Measurements from ENCODE around the gene CCT8. TPM values are rescaled to one million over a fixed set of nuclear protein-coding genes. Genes with fewer than 3 reads are reported as not detected.

CCT8 gene
- 100 to 1,000 TPM; 482 to 515 TPM for total RNA-seq

DNA sequence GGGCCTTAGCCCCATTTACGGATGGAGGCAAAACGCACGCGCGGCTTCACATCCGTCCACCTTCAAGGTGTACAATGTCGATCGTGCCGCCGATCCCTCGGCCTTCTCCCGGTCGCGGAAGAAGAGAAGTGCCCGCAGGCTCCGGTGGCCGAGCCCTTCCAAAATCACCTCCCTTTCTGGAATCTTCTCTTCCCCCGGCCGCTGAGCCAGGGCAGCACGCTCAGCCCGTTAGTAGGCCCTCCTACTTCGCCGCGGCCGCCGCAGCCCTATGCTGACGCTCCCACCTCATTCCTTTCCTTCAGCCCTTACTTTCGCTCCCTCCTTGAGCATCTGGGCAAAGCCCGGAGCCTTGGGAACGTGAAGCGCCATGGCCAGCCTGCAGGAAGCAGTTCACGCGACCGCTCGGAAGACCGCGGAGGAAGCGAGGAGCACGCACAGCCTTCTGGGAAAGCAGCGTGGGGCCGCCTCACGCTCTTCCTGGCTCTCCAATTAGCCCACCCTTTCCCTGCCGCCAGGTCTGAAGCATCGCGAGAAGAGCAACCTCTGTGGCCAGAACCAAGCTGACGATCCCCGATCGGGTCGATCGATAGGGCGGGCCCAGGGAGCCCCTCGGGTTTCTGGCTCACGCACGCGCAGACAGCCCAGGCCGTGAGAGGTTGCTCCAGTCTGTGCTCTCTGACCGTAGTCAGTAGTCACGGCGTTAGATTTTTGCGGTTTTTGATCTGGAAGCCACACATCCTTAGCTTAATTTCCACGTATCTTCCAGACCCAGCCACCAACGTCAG is at the start of gene CCT8:
CCT8 (minus strand) TSS at position 427 of the 785 bp plus-strand sequence; CDS start at position 369, 58 bp downstream.
- Mint-ChIP-seq H3K36me3 (ENCODE audit: low read depth) (peaks cover 30% of the 10 kb centered on the region), H3K27me3 (ENCODE audit: low read depth) (no peaks in the 10 kb centered on the region), H3K4me1 (ENCODE audit: low read depth) (peaks cover 46% of the 10 kb centered on the region), H3K4me3 (peak within 1 kb of the TSS; percentile 94), H3K27ac (peak within 1 kb of the TSS; percentile 95), H3K9me3 (no peaks in the 10 kb centered on the region)
- DNase-seq = peak; percentile 99
- CTCF ChIA-PET = interaction anchor here (0.7 to 1.6 kb wide), 4 partner anchors 10 to 299 kb away, joined by 3 to 6 read pairs (median 3); partner anchors contain the start of gene USP16
- intact Hi-C loops (cut with micrococcal nuclease) = loop anchor here (1.0 kb wide), 9 partner anchors 49 to 361 kb away; partner anchors contain the start of genes BACH1, RWDD2B and USP16

DNA sequence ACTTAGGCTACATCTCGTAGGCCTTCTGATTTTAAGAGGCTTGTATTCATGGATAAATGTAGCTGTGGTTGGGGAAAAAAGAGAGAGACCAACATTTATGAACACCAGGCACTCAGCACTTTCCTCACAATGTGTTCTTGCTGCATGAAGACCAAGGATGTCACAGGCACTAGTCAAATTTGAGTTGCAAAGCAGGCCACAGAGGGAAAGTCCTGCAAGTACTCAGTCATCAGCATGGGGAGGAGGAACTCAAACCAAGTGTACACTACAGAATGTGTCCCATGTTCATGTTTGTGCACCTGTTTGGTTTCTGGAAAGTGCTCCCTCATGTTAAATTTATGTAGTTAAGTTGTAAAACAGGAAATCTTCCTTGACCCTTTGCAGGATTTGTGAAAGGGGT is 48.3 kb upstream of the CCT8 start:
- no peaks in the 10 kb centered on the region for H3K4me1 Mint-ChIP-seq (ENCODE audit: low read depth)

DNA sequence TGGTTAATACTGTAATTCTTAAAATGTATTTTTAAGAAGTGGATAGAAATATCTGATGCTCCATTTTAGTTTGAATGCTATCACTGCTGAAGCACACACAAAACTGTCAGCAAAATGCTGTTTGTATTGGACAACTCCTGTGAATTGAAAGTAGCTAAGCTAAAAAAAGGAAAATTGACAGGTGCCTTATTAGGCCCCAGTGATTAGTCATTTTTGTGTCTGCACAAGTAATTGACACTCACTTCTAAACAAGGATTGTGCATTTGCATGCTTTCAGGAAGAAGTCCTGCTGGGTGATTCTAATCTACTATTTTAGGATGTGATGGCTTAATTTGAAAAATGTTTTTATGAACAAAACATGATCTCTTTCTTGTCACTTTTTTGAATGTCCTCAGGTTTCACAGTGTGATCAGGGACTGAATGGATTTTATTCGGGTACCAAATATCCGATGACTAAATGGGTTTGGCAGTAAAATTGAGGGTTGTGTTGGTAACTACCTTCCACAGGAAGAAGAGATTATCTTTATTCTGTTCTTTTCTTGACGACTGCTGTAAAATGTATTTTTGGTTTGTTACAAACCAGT is 44.0 kb upstream of the CCT8 start:
- H3K27ac Mint-ChIP-seq = no peak overlapping the region
- no peak for DNase-seq
- no peaks in the 10 kb centered on the region for H3K36me3 Mint-ChIP-seq (ENCODE audit: low read depth)
- H3K27me3 Mint-ChIP-seq (ENCODE audit: low read depth) = no peaks in the 10 kb centered on the region
- CTCF ChIA-PET = no interaction called here
- H3K9me3 Mint-ChIP-seq = no peaks in the 10 kb centered on the region
- no peaks in the 10 kb centered on the region for H3K4me1 Mint-ChIP-seq (ENCODE audit: low read depth)
- intact Hi-C loops (cut with micrococcal nuclease) = no loop called here
- no peak overlapping the region for H3K4me3 Mint-ChIP-seq

More for the DNA sequence above, 48.3 kb upstream of the CCT8 start:
- Mint-ChIP-seq H3K27me3 (ENCODE audit: low read depth) (no peaks in the 10 kb centered on the region), H3K4me3 (no peak overlapping the region), H3K36me3 (ENCODE audit: low read depth) (peaks cover 2% of the 10 kb centered on the region), H3K27ac (no peak overlapping the region), H3K9me3 (no peaks in the 10 kb centered on the region)
- DNase-seq = no peak
- intact Hi-C loops (cut with micrococcal nuclease) = no loop called here
- CTCF ChIA-PET = interaction anchor here (0.7 kb wide), 1 partner anchor 501 kb away, joined by 3 read pairs; no protein-coding TSS in a partner anchor

GRCh38 chr21:29115899-29116298 is 42.5 kb upstream of the CCT8 start:
- CTCF ChIA-PET = interaction anchor here (0.5 to 1.5 kb wide), 3 partner anchors 30 to 260 kb away, joined by 3 to 7 read pairs (median 3); no protein-coding TSS in a partner anchor
- intact Hi-C loops (cut with micrococcal nuclease) = no loop called here
- no peaks in the 10 kb centered on the region for H3K27me3 Mint-ChIP-seq (ENCODE audit: low read depth)
- no peaks in the 10 kb centered on the region for H3K9me3 Mint-ChIP-seq
- no peak overlapping the region for H3K27ac Mint-ChIP-seq
- no peaks in the 10 kb centered on the region for H3K4me1 Mint-ChIP-seq (ENCODE audit: low read depth)
- no peak for DNase-seq
- H3K36me3 Mint-ChIP-seq (ENCODE audit: low read depth) = no peaks in the 10 kb centered on the region
- H3K4me3 Mint-ChIP-seq = no peak overlapping the region

DNA sequence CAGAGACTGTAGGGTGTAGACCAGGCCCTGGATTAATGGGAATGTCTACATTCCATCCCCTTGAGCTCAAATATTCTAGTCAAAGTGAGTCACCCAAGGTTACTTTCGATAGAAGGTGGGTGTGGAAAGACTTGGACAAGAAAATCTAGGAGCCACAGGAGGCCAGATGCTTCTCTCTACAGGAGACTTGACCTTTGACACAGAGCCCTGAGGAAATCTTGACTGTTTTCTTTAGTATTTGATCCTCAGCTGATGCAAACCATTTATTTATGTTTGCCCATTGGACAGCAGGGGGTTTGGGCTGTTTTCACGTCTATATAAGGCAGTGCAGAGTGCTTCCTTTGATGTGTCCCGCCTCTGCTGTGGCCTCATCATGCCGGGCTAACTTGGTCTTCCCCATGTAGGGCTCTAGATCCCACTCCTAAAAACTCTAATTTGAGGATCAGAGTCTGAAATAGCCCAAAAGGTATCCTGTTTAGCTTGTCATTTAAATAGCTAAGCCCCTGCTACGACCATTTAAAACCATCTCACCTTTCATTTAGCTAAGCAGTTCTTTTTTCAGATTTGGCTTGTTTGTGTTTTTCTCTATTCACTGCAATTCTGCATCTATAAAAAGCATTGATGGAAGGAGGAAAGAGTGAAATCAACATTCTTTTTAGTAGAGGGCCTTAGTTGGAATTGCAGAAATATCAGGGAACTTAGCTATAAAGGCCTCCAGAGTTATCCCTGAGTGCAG is 41.5 kb upstream of the CCT8 start:
- Mint-ChIP-seq H3K36me3 (ENCODE audit: low read depth) (peaks cover 4% of the 10 kb centered on the region), H3K4me3 (no peak overlapping the region), H3K9me3 (no peaks in the 10 kb centered on the region), H3K27me3 (ENCODE audit: low read depth) (no peaks in the 10 kb centered on the region), H3K4me1 (ENCODE audit: low read depth) (no peaks in the 10 kb centered on the region), H3K27ac (no peak overlapping the region)
- DNase-seq = no peak
- CTCF ChIA-PET = interaction anchor here (1.5 kb wide), 2 partner anchors 10 to 261 kb away, joined by 5 to 7 read pairs; no protein-coding TSS in a partner anchor
- intact Hi-C loops (cut with micrococcal nuclease) = no loop called here

DNA sequence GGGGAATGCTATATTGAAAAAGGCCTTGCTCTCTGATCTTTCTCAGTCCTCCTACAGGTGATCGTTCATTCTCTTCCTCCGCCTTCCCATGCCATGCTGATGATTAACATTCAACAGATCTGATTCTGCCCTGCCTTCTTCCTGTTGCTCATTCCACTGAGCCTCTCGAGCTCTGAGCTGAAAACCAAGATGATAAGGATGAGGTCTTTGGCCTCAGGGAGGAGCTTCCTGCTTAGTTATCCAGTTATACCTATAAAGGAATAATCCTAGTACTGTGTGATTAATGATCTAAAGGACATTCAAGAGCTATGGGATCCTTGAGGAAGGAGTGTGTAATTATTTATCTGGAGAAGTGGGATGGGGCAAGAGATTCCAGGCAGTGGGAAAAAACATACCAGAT is 31.8 kb upstream of the CCT8 start:
- Mint-ChIP-seq H3K36me3 (ENCODE audit: low read depth) (peaks cover 3% of the 10 kb centered on the region), H3K9me3 (no peaks in the 10 kb centered on the region), H3K4me1 (ENCODE audit: low read depth) (no peaks in the 10 kb centered on the region), H3K4me3 (no peak overlapping the region), H3K27ac (no peak overlapping the region), H3K27me3 (ENCODE audit: low read depth) (no peaks in the 10 kb centered on the region)
- CTCF ChIA-PET = interaction anchor here (0.7 to 1.4 kb wide), 6 partner anchors 8 to 255 kb away, joined by 3 to 5 read pairs (median 4); no protein-coding TSS in a partner anchor
- intact Hi-C loops (cut with micrococcal nuclease) = no loop called here
- DNase-seq = no peak

DNA sequence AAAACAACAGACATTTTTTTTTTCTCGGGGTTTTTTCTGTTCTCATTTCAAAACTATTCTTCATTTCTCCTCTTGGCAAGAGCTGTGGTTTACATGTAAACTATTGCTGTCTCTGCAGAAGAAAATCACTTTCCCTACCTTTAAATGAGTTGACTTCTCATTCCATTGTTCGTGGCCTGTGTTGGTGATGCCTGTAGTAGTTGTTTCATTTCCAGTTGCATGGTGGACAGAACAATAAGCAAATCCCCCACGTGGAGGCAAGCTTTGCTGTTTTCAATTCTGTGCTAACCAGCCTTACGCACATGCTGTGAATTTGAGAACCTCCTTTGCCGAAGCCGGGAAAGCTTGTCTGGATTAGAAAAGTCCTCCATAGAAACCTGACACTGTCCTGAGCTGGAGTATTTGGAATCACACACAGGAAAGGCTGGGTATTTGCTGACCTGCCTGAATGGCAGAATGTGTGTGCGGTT is 30.8 kb upstream of the CCT8 start:
- DNase-seq = no peak
- Mint-ChIP-seq H3K4me3 (no peak overlapping the region), H3K27me3 (ENCODE audit: low read depth) (no peaks in the 10 kb centered on the region), H3K27ac (no peak overlapping the region), H3K36me3 (ENCODE audit: low read depth) (peaks cover 3% of the 10 kb centered on the region), H3K9me3 (no peaks in the 10 kb centered on the region), H3K4me1 (ENCODE audit: low read depth) (no peaks in the 10 kb centered on the region)
- intact Hi-C loops (cut with micrococcal nuclease) = no loop called here
- CTCF ChIA-PET = interaction anchor here (0.6 to 1.2 kb wide), 3 partner anchors 49 to 240 kb away, joined by 4 to 5 read pairs (median 5); no protein-coding TSS in a partner anchor

DNA sequence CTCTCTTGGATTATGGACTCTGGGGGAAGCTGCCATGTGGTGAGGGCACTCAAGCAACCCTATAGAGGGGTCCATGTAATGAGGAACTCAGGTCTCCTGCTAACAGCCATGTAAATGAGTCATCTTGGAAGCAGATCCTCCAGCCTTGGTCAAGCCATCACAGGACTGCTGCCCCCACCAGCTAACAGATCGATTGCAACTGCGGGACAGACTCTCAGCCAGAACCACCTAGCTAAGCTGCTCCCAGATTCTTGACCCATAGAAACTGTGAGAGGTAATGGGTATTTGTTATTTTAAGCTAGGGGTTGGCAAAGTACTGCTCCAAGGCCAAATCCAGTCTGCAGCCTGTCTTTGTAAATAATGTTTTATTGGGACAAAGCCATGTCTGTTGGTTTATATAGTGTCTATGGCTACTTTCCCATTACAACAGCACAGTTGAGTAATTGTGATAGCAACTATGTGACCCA is 29.4 kb upstream of the CCT8 start:
- Mint-ChIP-seq H3K36me3 (ENCODE audit: low read depth) (peaks cover 3% of the 10 kb centered on the region), H3K9me3 (no peaks in the 10 kb centered on the region), H3K4me1 (ENCODE audit: low read depth) (no peaks in the 10 kb centered on the region), H3K27me3 (ENCODE audit: low read depth) (no peaks in the 10 kb centered on the region), H3K27ac (no peak overlapping the region), H3K4me3 (no peak overlapping the region)
- no peak for DNase-seq
- CTCF ChIA-PET = interaction anchor here (0.6 to 0.8 kb wide), 3 partner anchors 13 to 123 kb away, joined by 3 to 4 read pairs (median 4); no protein-coding TSS in a partner anchor
- intact Hi-C loops (cut with micrococcal nuclease) = no loop called here

- Mint-ChIP-seq H3K27ac (no peak overlapping the region), H3K4me3 (no peak overlapping the region), H3K27me3 (ENCODE audit: low read depth) (no peaks in the 10 kb centered on the region), H3K4me1 (ENCODE audit: low read depth) (no peaks in the 10 kb centered on the region), H3K9me3 (no peaks in the 10 kb centered on the region), H3K36me3 (ENCODE audit: low read depth) (peaks cover 1% of the 10 kb centered on the region)
- intact Hi-C loops (cut with micrococcal nuclease) = no loop called here
- CTCF ChIA-PET = interaction anchor here (1.0 to 1.1 kb wide), 2 partner anchors 10 to 275 kb away, joined by 4 to 5 read pairs; no protein-coding TSS in a partner anchor
- DNase-seq = no peak
Observed at GRCh38 chr21:29098156-29098555, 24.7 kb upstream of the CCT8 start.

DNA sequence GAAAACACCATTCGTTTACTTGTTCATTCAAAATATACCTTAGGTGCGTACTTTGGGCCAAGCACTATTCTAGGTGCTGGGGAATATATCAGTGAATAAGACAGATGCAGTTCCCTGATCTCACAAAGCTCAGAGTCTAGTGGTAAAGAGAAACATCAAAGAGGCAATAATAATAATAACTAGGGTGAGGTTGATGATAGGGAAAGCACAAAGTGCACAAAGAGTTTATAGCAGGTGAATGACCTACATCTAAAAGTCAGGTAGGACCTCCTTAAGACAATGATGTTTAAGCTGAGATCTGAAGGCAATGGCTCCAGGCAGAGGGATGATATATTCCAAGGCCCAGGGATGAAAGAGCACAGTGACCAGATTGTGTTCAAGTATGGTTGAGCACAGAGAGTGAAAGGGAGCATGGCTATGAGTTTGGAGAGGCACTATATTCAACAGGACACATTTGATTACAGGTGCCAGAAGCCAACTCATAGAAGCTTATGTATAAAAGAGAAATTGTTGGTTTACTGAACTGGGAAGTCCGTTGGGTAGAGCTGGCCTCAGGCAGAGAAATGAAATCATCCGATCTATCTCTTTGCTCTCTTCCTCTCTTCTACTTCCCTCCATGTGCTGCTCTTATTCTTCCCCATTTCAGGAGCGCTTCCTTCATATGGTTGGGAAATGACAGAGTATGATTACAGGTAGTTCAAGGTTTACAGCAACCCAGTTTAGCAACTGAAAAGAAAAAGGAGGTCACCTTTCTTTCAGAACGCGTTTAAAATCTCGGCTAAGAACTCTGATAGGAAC is 23.0 kb upstream of the CCT8 start:
- no peak overlapping the region for H3K4me3 Mint-ChIP-seq
- CTCF ChIA-PET = interaction anchor here (0.9 to 1.5 kb wide), 5 partner anchors 9 to 380 kb away, joined by 4 to 5 read pairs (median 4); no protein-coding TSS in a partner anchor
- no peaks in the 10 kb centered on the region for H3K4me1 Mint-ChIP-seq (ENCODE audit: low read depth)
- no peak overlapping the region for H3K27ac Mint-ChIP-seq
- no peaks in the 10 kb centered on the region for H3K9me3 Mint-ChIP-seq
- intact Hi-C loops (cut with micrococcal nuclease) = no loop called here
- peaks cover 3% of the 10 kb centered on the region for H3K36me3 Mint-ChIP-seq (ENCODE audit: low read depth)
- no peaks in the 10 kb centered on the region for H3K27me3 Mint-ChIP-seq (ENCODE audit: low read depth)
- no peak for DNase-seq

Measured in activated naive CD4-positive, alpha-beta T cell treated with anti-CD3 and anti-CD28 coated beads for 36 hours (primary cell).